Esophagus muscularis mucosa (tissue), 4 donors: ENCODE data around the gene SMC2. TPM values are rescaled to one million over a fixed set of nuclear protein-coding genes. Genes with fewer than 3 reads are reported as not detected.

Experiments
- DNase-seq: peaks from one replicate; pipeline ENCODE4 v3.0.0-alpha.2; 2017; ENCODE audit errors: extremely low spot score
- H3K27ac ChIP-seq, 4 donors: fragments of 200-600 bp; sonication (generic); replicated peaks in 1 of 4; 1 replicate in 3 of 4; 2 replicates in 1 of 4; pipeline ENCODE4 v1.5.1; 2016 to 2019; ENCODE audit warnings: mild to moderate bottlenecking in 1 of 4
- H3K27me3 ChIP-seq, 4 donors: fragments of 200-600 bp; sonication (generic); one replicate each; pipeline versions ENCODE4 v1.5.1 to v1.6.0; 2016 to 2019
- H3K36me3 ChIP-seq, 4 donors: fragments of 200-600 bp; sonication (generic); one replicate each; pipeline ENCODE4 v1.5.1; 2016 to 2019
- H3K4me1 ChIP-seq, 4 donors: fragments of 200-600 bp; sonication (generic); one replicate each; pipeline ENCODE4 v1.5.1; 2016 to 2019
- H3K4me3 ChIP-seq, 4 donors: fragments of 200-600 bp; sonication (generic); 1 replicate in 2 of 4; 2 replicates in 2 of 4; pipeline ENCODE4 v1.5.1; 2016 to 2019; ENCODE audit warnings: mild to moderate bottlenecking in 4 of 4, moderate library complexity in 1 of 4
- H3K9me3 ChIP-seq, 4 donors: fragments of 200-600 bp; sonication (generic); 1 replicate in 3 of 4; 2 replicates in 1 of 4; pipeline ENCODE4 v1.5.1; 2016 to 2019
- EP300 ChIP-seq: sonication (generic); formaldehyde crosslinking; IDR thresholded peaks from one replicate; pipeline ENCODE4 v1.6.1; 2017; ENCODE audit warnings: antibody characterized with exemption
- POLR2A ChIP-seq: fragments of 450-650 bp; IDR thresholded peaks from one replicate; pipeline ENCODE4 v1.6.1; 2017; ENCODE audit warnings: antibody characterized with exemption, moderate library complexity, mild to moderate bottlenecking, low read depth
- POLR2AphosphoS5 ChIP-seq, 2 donors: sonication (generic); formaldehyde crosslinking; IDR thresholded peaks; one replicate each; pipeline ENCODE4 v1.6.1; 2017; ENCODE audit warnings: antibody characterized with exemption in 2 of 2
- intact Hi-C: fragments of 100-400 bp; cut with DNase I; formaldehyde crosslinking; loops from one replicate; pipeline ENCODE4 v1.15.1; 2023
- total RNA-seq, 4 donors: library from RNA; depleted of rRNA; stranded (reverse); fragments of >200 nt; gene quantifications; one replicate each; pipeline versions ENCODE4 v1.1.0 to v1.2.1, GENCODE V29; 2016
- TF ChIP-seq, protein P1 (sequence below), 3 experiments: fragments of 200-600 bp in 2 of 3; fragments of 450-650 bp in 1 of 3; sonication (generic) in 2 of 3; IDR thresholded peaks; one replicate each; pipeline ENCODE4 v1.5.1; 2017 to 2019; ENCODE audit warnings: antibody characterized with exemption in 3 of 3, mild to moderate bottlenecking in 2 of 3, moderate library complexity in 1 of 3

SMC2 gene
- total RNA-seq, 4 donors from 2014 or later, result 9.8 to 11.5 (median 10.1) TPM

DNA sequence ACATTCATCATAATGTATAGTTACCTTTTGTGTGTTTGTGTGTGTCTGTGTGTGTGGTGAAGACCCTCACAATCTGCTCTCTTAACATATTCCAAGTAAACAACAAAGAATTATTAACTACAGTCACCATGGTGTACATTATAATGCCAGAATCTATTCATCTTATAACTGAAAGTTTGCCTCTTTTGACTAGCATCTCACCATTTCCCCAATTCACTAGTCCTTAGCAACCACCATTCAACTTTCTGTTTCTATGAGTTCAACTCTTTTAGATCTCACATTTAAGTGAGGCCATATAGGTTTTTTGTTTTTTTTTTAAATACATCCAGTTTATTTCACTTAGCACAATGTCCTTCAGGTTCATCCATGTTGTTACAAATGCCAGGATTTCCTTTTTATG lies 83.6 kb downstream of the SMC2 start:
- H3K9me3 ChIP-seq, result no peaks in the 10 kb centered on the region
- H3K27ac ChIP-seq, result no peak overlapping the region
- DNase-seq, result no peak
- H3K4me1 ChIP-seq, result no peaks in the 10 kb centered on the region
- no peaks in the 10 kb centered on the region for H3K27me3 ChIP-seq
- no peaks in the 10 kb centered on the region for H3K36me3 ChIP-seq
- no peak overlapping the region for H3K4me3 ChIP-seq
- TF ChIP-seq POLR2AphosphoS5 (IDR thresholded peaks at IDR 0.05), result no peak
- TF ChIP-seq, protein P1, sequence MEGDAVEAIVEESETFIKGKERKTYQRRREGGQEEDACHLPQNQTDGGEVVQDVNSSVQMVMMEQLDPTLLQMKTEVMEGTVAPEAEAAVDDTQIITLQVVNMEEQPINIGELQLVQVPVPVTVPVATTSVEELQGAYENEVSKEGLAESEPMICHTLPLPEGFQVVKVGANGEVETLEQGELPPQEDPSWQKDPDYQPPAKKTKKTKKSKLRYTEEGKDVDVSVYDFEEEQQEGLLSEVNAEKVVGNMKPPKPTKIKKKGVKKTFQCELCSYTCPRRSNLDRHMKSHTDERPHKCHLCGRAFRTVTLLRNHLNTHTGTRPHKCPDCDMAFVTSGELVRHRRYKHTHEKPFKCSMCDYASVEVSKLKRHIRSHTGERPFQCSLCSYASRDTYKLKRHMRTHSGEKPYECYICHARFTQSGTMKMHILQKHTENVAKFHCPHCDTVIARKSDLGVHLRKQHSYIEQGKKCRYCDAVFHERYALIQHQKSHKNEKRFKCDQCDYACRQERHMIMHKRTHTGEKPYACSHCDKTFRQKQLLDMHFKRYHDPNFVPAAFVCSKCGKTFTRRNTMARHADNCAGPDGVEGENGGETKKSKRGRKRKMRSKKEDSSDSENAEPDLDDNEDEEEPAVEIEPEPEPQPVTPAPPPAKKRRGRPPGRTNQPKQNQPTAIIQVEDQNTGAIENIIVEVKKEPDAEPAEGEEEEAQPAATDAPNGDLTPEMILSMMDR (IDR thresholded peaks at IDR 0.05), result no peak
- no peak for TF ChIP-seq POLR2A
- TF ChIP-seq EP300, result no peak
- intact Hi-C loops, result no loop called here
